Esophagus muscularis mucosa (tissue), 4 donors: ENCODE measurements around the gene COL7A1. TPM values are rescaled to one million over a fixed set of nuclear protein-coding genes. Genes with fewer than 3 reads are reported as not detected.

Experiments used
- DNase-seq: peaks from one replicate; pipeline ENCODE4 v3.0.0-alpha.2; 2017; ENCODE audit errors: extremely low spot score
- H3K27ac ChIP-seq, 4 donors: fragments of 200-600 bp; sonication (generic); replicated peaks in 1 of 4; 1 replicate in 3 of 4; 2 replicates in 1 of 4; pipeline ENCODE4 v1.5.1; 2016 to 2019; ENCODE audit warnings: mild to moderate bottlenecking in 1 of 4
- H3K27me3 ChIP-seq, 4 donors: fragments of 200-600 bp; sonication (generic); one replicate each; pipeline versions ENCODE4 v1.5.1 to v1.6.0; 2016 to 2019
- H3K36me3 ChIP-seq, 4 donors: fragments of 200-600 bp; sonication (generic); one replicate each; pipeline ENCODE4 v1.5.1; 2016 to 2019
- H3K4me1 ChIP-seq, 4 donors: fragments of 200-600 bp; sonication (generic); one replicate each; pipeline ENCODE4 v1.5.1; 2016 to 2019
- H3K4me3 ChIP-seq, 4 donors: fragments of 200-600 bp; sonication (generic); 1 replicate in 2 of 4; 2 replicates in 2 of 4; pipeline ENCODE4 v1.5.1; 2016 to 2019; ENCODE audit warnings: mild to moderate bottlenecking in 4 of 4, moderate library complexity in 1 of 4
- H3K9me3 ChIP-seq, 4 donors: fragments of 200-600 bp; sonication (generic); 1 replicate in 3 of 4; 2 replicates in 1 of 4; pipeline ENCODE4 v1.5.1; 2016 to 2019
- CTCF ChIP-seq, 3 experiments: fragments of 200-600 bp in 2 of 3; fragments of 450-650 bp in 1 of 3; sonication (generic) in 2 of 3; IDR thresholded peaks; one replicate each; pipeline ENCODE4 v1.5.1; 2017 to 2019; ENCODE audit warnings: antibody characterized with exemption in 3 of 3, mild to moderate bottlenecking in 2 of 3, moderate library complexity in 1 of 3
- EP300 ChIP-seq: sonication (generic); formaldehyde crosslinking; IDR thresholded peaks from one replicate; pipeline ENCODE4 v1.6.1; 2017; ENCODE audit warnings: antibody characterized with exemption
- POLR2A ChIP-seq: fragments of 450-650 bp; IDR thresholded peaks from one replicate; pipeline ENCODE4 v1.6.1; 2017; ENCODE audit warnings: antibody characterized with exemption, moderate library complexity, mild to moderate bottlenecking, low read depth
- POLR2AphosphoS5 ChIP-seq, 2 donors: sonication (generic); formaldehyde crosslinking; IDR thresholded peaks; one replicate each; pipeline ENCODE4 v1.6.1; 2017; ENCODE audit warnings: antibody characterized with exemption in 2 of 2
- WGBS: methylation state at CpG from one replicate; pipeline ENCODE4 v1.1.5; 2018; 5-methylcytosine and 5-hydroxymethylcytosine counted together
- intact Hi-C: fragments of 100-400 bp; cut with DNase I; formaldehyde crosslinking; loops from one replicate; pipeline ENCODE4 v1.15.1; 2023
- total RNA-seq, 4 donors: library from RNA; depleted of rRNA; stranded (reverse); fragments of >200 nt; gene quantifications; one replicate each; pipeline versions ENCODE4 v1.1.0 to v1.2.1, GENCODE V29; 2016

The COL7A1 gene
- total RNA-seq, 4 donors from 2014 or later, result 1.2 to 2.9 (median 2.1) TPM

GRCh38 chr3:48581621-48582481 lies 13.3 kb downstream of the COL7A1 start:
- H3K4me1 ChIP-seq, result no peaks in the 10 kb centered on the region
- H3K36me3 ChIP-seq, result peaks cover 0 to 50% (median 2%) of the 10 kb centered on the region in 4 donors
- intact Hi-C loops, result no loop called here
- no peak for DNase-seq
- H3K9me3 ChIP-seq, result no peaks in the 10 kb centered on the region
- 94% methylated on average over 9 of the region's 14 CpGs for WGBS
- no peak for TF ChIP-seq EP300
- TF ChIP-seq POLR2A, result no peak
- no peak for TF ChIP-seq POLR2AphosphoS5 (IDR thresholded peaks at IDR 0.05)
- TF ChIP-seq CTCF (IDR thresholded peaks at IDR 0.05), result no peak
- H3K4me3 ChIP-seq, result no peak overlapping the region
- H3K27ac ChIP-seq, result no peak overlapping the region
- no peaks in the 10 kb centered on the region for H3K27me3 ChIP-seq

GRCh38 chr3:48576647-48577046 lies 18.5 kb downstream of the COL7A1 start:
- H3K4me3 ChIP-seq, result no peak overlapping the region

GRCh38 chr3:48575366-48575765 lies 19.8 kb downstream of the COL7A1 start:
- TF ChIP-seq POLR2AphosphoS5 (IDR thresholded peaks at IDR 0.05), result no peak
- TF ChIP-seq POLR2A, result no peak
- TF ChIP-seq CTCF (IDR thresholded peaks at IDR 0.05), result no peak
- TF ChIP-seq EP300, result no peak
- no peak for DNase-seq
- WGBS, result 87% methylated on average over 14 of the region's 17 CpGs
- Histone ChIP-seq H3K27me3 (no peaks in the 10 kb centered on the region), H3K4me1 (no peaks in the 10 kb centered on the region), H3K4me3 (no peak overlapping the region), H3K36me3 (peaks cover 0 to 29% (median 0%) of the 10 kb centered on the region in 4 donors), H3K27ac (no peak overlapping the region), H3K9me3 (no peaks in the 10 kb centered on the region)
- intact Hi-C loops, result no loop called here

More at GRCh38 chr3:48576647-48577046, 18.5 kb downstream of the COL7A1 start:
- Histone ChIP-seq H3K27ac (no peak overlapping the region), H3K4me1 (no peaks in the 10 kb centered on the region), H3K9me3 (no peaks in the 10 kb centered on the region), H3K27me3 (no peaks in the 10 kb centered on the region), H3K36me3 (peaks cover 0 to 29% (median 0%) of the 10 kb centered on the region in 4 donors)
- no peak for TF ChIP-seq EP300
- intact Hi-C loops, result no loop called here
- DNase-seq, result no peak
- 83% methylated on average over 4 of the region's 4 CpGs for WGBS

GRCh38 chr3:48573973-48574585 lies 21.1 kb downstream of the COL7A1 start:
- Histone ChIP-seq H3K4me3 (no peak overlapping the region), H3K9me3 (no peaks in the 10 kb centered on the region), H3K4me1 (no peaks in the 10 kb centered on the region), H3K27ac (no peak overlapping the region), H3K36me3 (peaks cover 0 to 19% (median 0%) of the 10 kb centered on the region in 4 donors), H3K27me3 (no peaks in the 10 kb centered on the region)
- WGBS, result 93% methylated on average over 10 of the region's 10 CpGs
- TF ChIP-seq POLR2A (no peak), POLR2AphosphoS5 (IDR thresholded peaks at IDR 0.05) (no peak), EP300 (no peak), CTCF (IDR thresholded peaks at IDR 0.05) (no peak)
- DNase-seq, result no peak
- intact Hi-C loops, result no loop called here

- 91% methylated on average over 7 of the region's 7 CpGs for WGBS
- Histone ChIP-seq H3K4me1 (no peaks in the 10 kb centered on the region), H3K9me3 (no peaks in the 10 kb centered on the region), H3K27ac (no peak overlapping the region), H3K27me3 (no peaks in the 10 kb centered on the region), H3K36me3 (peaks cover 0 to 12% (median 0%) of the 10 kb centered on the region in 4 donors), H3K4me3 (no peak overlapping the region)
- no peak for DNase-seq
- TF ChIP-seq EP300 (no peak), POLR2AphosphoS5 (IDR thresholded peaks at IDR 0.05) (no peak), CTCF (IDR thresholded peaks at IDR 0.05) (no peak), POLR2A (no peak)
- intact Hi-C loops, result no loop called here
These were observed 22.6 kb downstream of the COL7A1 start for GRCh38 chr3:48572517-48572916.
